ENCODE results near the gene CDKN2A. TPM values are rescaled to one million over a fixed set of nuclear protein-coding genes. Genes with fewer than 3 reads are reported as not detected.

Gene CDKN2A
- total RNA-seq, 2 experiments from 2014 or later: 16.9 to 34.1 TPM

DNA sequence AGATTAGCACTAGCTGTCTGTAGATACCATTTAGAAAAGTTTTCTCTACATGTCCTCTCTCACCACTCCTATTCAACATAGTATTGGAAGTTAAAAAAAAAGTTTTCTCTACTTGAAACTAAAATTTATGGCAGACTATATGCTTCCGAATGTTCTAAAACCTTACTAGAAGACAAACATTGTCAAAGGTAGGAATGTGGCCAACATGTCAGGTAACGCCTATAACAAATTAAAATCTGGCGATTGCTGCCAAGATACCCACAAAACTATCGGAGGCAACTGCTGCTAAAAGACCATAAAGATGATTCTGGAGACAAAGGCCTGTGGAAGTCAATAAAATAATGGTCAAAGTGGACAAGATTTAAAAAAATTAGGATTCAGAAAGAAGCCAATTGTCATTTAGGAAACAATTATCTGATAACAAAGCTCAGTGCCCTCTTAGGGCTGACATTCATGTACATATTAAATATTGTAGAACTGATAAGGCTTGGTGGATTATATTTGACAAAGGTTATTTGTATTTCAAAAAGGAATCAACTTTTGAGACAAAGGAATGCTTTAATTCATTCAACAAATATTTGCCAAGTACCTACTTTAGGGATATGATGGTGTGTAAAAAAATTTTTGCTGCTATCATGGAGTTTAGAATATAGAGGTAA, 52.7 kb downstream of the CDKN2A start:
- peaks cover 23% of the 10 kb centered on the region for H3K27me3 Mint-ChIP-seq
- ATAC-seq (no peak), DNase-seq (no peak)
- H3K4me1 Mint-ChIP-seq: no peaks in the 10 kb centered on the region
- H3K9me3 Mint-ChIP-seq (ENCODE audit: low read depth): no peaks in the 10 kb centered on the region
- CTCF ChIA-PET: interaction anchor here (1.0 to 1.5 kb wide), 2 partner anchors 9 to 41 kb away, joined by 3 read pairs; no protein-coding TSS in a partner anchor
- no peak overlapping the region for H3K27ac Mint-ChIP-seq
- no peak overlapping the region for H3K4me3 Mint-ChIP-seq
- H3K36me3 Mint-ChIP-seq: no peaks in the 10 kb centered on the region

DNA sequence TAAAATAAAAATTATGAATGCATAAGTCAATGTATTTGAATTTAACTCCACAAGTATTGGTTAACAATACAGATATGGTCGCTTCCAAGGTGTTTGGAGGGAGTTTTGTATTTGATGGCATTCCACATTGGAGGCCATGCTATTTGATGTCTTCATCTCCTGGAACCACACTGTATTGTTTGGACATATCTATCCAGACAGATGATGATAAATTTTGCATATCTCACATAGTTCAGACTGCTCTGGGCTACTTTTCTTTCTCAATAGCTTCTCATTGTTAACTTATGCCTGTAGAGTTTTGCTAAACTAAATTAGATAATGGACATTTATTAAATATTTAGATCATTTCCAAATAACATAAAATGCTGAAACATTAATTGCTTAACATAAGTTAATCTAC, 58.0 kb downstream of the CDKN2A start:
- ATAC-seq (no peak), DNase-seq (no peak)
- CTCF ChIA-PET: no interaction called here
- Mint-ChIP-seq H3K27ac (no peak overlapping the region), H3K4me3 (no peak overlapping the region), H3K27me3 (no peaks in the 10 kb centered on the region), H3K4me1 (no peaks in the 10 kb centered on the region), H3K36me3 (peaks cover 4% of the 10 kb centered on the region), H3K9me3 (ENCODE audit: low read depth) (no peaks in the 10 kb centered on the region)

- CTCF ChIA-PET: no interaction called here
- DNase-seq: no peak
- H3K4me1 Mint-ChIP-seq: no peaks in the 10 kb centered on the region
- H3K27ac Mint-ChIP-seq: no peak overlapping the region
- no peak overlapping the region for H3K4me3 Mint-ChIP-seq
- ATAC-seq: no peak
- no peaks in the 10 kb centered on the region for H3K27me3 Mint-ChIP-seq
- peaks cover 4% of the 10 kb centered on the region for H3K36me3 Mint-ChIP-seq
- H3K9me3 Mint-ChIP-seq (ENCODE audit: low read depth): no peaks in the 10 kb centered on the region
These were observed 58.6 kb downstream of the CDKN2A start for GRCh38 chr9:21935631-21936030.

DNA sequence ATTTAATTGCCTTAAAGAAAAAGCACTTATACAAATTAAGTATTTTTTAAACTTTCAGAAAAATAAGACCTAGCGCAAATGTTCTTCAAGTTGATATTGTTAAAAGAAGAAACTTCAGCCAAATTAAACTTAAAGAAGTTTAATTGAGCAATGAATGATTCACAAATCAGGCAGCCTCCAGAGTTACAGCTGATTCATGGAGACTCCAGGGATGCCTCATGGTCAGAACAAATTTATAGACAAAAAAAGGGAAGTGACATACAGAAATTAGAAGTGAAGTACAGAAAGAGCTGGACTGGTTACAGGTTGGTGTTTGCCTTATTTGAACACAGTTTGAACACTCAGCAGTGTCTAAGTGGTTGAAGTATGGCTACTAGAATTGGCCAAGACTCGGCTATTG, 60.3 kb downstream of the CDKN2A start:
- DNase-seq (no peak), ATAC-seq (no peak)
- Mint-ChIP-seq H3K27ac (no peak overlapping the region), H3K9me3 (ENCODE audit: low read depth) (no peaks in the 10 kb centered on the region), H3K27me3 (peaks cover 2% of the 10 kb centered on the region), H3K36me3 (peaks cover 4% of the 10 kb centered on the region), H3K4me1 (no peaks in the 10 kb centered on the region), H3K4me3 (no peak overlapping the region)
- CTCF ChIA-PET: no interaction called here

- H3K4me3 Mint-ChIP-seq: no peak overlapping the region
- ATAC-seq (no peak), DNase-seq (no peak)
- H3K27me3 Mint-ChIP-seq: peaks cover 2% of the 10 kb centered on the region
- no peak overlapping the region for H3K27ac Mint-ChIP-seq
- peaks cover 4% of the 10 kb centered on the region for H3K36me3 Mint-ChIP-seq
- no peaks in the 10 kb centered on the region for H3K4me1 Mint-ChIP-seq
- H3K9me3 Mint-ChIP-seq (ENCODE audit: low read depth): no peaks in the 10 kb centered on the region
- CTCF ChIA-PET: interaction anchor here (1.1 kb wide), 1 partner anchor 8 kb away, joined by 3 read pairs; no protein-coding TSS in a partner anchor
These were observed 60.9 kb downstream of the CDKN2A start for GRCh38 chr9:21933281-21933680.

GRCh38 chr9:21931428-21931827, 62.8 kb downstream of the CDKN2A start:
- Mint-ChIP-seq H3K27ac (no peak overlapping the region), H3K27me3 (peaks cover 2% of the 10 kb centered on the region), H3K9me3 (ENCODE audit: low read depth) (no peaks in the 10 kb centered on the region), H3K4me3 (no peak overlapping the region), H3K4me1 (peaks cover 8% of the 10 kb centered on the region), H3K36me3 (peaks cover 4% of the 10 kb centered on the region)
- ATAC-seq (no peak), DNase-seq (no peak)
- CTCF ChIA-PET: no interaction called here

DNA sequence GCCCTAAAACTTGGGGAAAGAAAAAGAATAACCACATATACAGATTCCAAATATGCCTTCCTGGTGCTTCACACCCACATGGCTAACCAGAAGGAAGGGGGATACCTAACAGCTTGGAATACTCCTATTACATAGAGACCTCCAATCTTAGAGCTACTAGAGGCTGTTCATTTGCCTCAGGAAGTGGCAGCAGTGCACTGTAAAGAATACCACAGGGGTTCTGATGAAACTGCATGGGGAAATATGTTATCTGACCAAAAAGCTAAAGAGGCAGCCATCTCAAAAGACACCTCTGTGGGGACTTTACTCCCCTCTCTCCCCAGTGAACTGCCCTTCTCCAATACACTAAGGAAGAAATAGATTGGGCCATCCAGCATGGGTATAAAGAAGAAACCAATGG, 66.4 kb downstream of the CDKN2A start:
- no peak for DNase-seq
- H3K36me3 Mint-ChIP-seq: peaks cover 7% of the 10 kb centered on the region
- H3K4me1 Mint-ChIP-seq: peaks cover 8% of the 10 kb centered on the region
- H3K27ac Mint-ChIP-seq: no peak overlapping the region
- H3K9me3 Mint-ChIP-seq (ENCODE audit: low read depth): peaks cover 2% of the 10 kb centered on the region
- CTCF ChIA-PET: no interaction called here
- no peak overlapping the region for H3K4me3 Mint-ChIP-seq
- no peak for ATAC-seq
- peaks cover 2% of the 10 kb centered on the region for H3K27me3 Mint-ChIP-seq

- Mint-ChIP-seq H3K9me3 (ENCODE audit: low read depth) (peaks cover 2% of the 10 kb centered on the region), H3K27me3 (no peaks in the 10 kb centered on the region), H3K27ac (no peak overlapping the region), H3K36me3 (peaks cover 7% of the 10 kb centered on the region), H3K4me1 (peaks cover 24% of the 10 kb centered on the region), H3K4me3 (no peak overlapping the region)
- CTCF ChIA-PET: no interaction called here
- ATAC-seq: no peak
- no peak for DNase-seq
These were observed 70.5 kb downstream of the CDKN2A start for GRCh38 chr9:21923694-21924093.

GRCh38 chr9:21919377-21920362, 74.5 kb downstream of the CDKN2A start:
- CTCF ChIA-PET: interaction anchor here (1.1 kb wide), 1 partner anchor 89 kb away, joined by 3 read pairs; the partner anchor contains the start of gene CDKN2B
- ATAC-seq: peak; percentile 96
- Mint-ChIP-seq H3K27me3 (no peaks in the 10 kb centered on the region), H3K4me3 (peak overlapping the region; percentile 19), H3K9me3 (ENCODE audit: low read depth) (peaks cover 5% of the 10 kb centered on the region), H3K27ac (peak overlapping the region; percentile 68), H3K36me3 (peaks cover 10% of the 10 kb centered on the region), H3K4me1 (peaks cover 18% of the 10 kb centered on the region)
- DNase-seq: peak; percentile 49

Other genes with a start within 250 kb of the CDKN2A start
- 10 to 100 TPM; 44.9 to 63.7 TPM for gene MTAP, start 191.8 kb downstream of the CDKN2A start, total RNA-seq
- gene CDKN2B-AS1, start 399 bp upstream of the CDKN2A start, total RNA-seq: 1 to 10 TPM; 3.3 to 3.4 TPM
- 1 to 10 TPM in 1 of 2 experiments, under 1 TPM in 1; 0.93 to 5.9 TPM for gene CDKN2B, start 14.9 kb upstream of the CDKN2A start, total RNA-seq